Small intestine (tissue), 7 donors: Measurements from ENCODE around the gene PREP. TPM values are rescaled to one million over a fixed set of nuclear protein-coding genes. Genes with fewer than 3 reads are reported as not detected.

Source experiments
- DNase-seq, 2 donors: peaks; one replicate each; pipeline versions ENCODE4 v3.0.0 to v3.0.0-alpha.2; 2013
- FAIRE-seq: peaks from 2 replicates; lab custom pipeline; 2012; peaks lifted over from hg19 to GRCh38; lab: Jason Lieb, UNC
- H3K27ac ChIP-seq, 3 donors: one replicate each; pipeline ENCODE4 v1.5.1; 2013; ENCODE audit warnings: low read length in 2 of 3, mild to moderate bottlenecking in 2 of 3, control low read depth in 1 of 3, inconsistent platforms in 1 of 3, low read depth in 1 of 3, moderate library complexity in 1 of 3
- H3K27me3 ChIP-seq, 3 donors: one replicate each; pipeline ENCODE4 v1.6.1; 2013; ENCODE audit warnings: low read length in 3 of 3, inconsistent platforms in 1 of 3; ENCODE audit not compliant: control insufficient read depth in 3 of 3, insufficient read depth in 3 of 3
- H3K36me3 ChIP-seq, 3 donors: one replicate each; pipeline ENCODE4 v1.6.1; 2013; ENCODE audit warnings: low read length in 3 of 3, inconsistent platforms in 1 of 3, low read depth in 1 of 3, mild to moderate bottlenecking in 1 of 3, moderate library complexity in 1 of 3; ENCODE audit not compliant: control insufficient read depth in 3 of 3, insufficient read depth in 2 of 3
- H3K4me1 ChIP-seq, 3 donors: one replicate each; pipeline ENCODE4 v1.6.1; 2013; ENCODE audit warnings: low read length in 2 of 3, inconsistent platforms in 1 of 3, low read depth in 1 of 3, mild to moderate bottlenecking in 1 of 3, moderate library complexity in 1 of 3; ENCODE audit not compliant: control insufficient read depth in 3 of 3, insufficient read depth in 2 of 3
- H3K4me3 ChIP-seq, 3 donors: one replicate each; pipeline ENCODE4 v1.5.1; 2013; ENCODE audit warnings: low read length in 3 of 3, control low read depth in 1 of 3, inconsistent platforms in 1 of 3, low read depth in 1 of 3, mild to moderate bottlenecking in 1 of 3, moderate library complexity in 1 of 3
- H3K9me3 ChIP-seq, 2 donors: one replicate each; pipeline ENCODE4 v1.6.1; 2013; ENCODE audit warnings: low read depth in 1 of 2, low read length in 1 of 2; ENCODE audit not compliant: control insufficient read depth in 2 of 2, insufficient read depth in 1 of 2
- WGBS, 3 donors: extraction: QIAGEN DNeasy Blood & Tissue Kit; methylation state at CpG; one replicate each; pipeline ENCODE4 v1.1.7; 2013; 5-methylcytosine and 5-hydroxymethylcytosine counted together
- polyA plus RNA-seq, 4 donors: library from polyadenylated mRNA; stranded (reverse) in 3 of 4; unstranded in 1 of 4; fragments of 200-250 nt in 3 of 4; fragments of 120-200 nt in 1 of 4; gene quantifications; one replicate each; pipeline versions ENCODE4 v1.2.1 to v1.2.3, GENCODE V29; 2013
- donor health status: healthy with polysubstance abuse.
- donor health status: control.
- donor health status: control.
- donor health status: Bipolar disorder and iron deficiency.
- donor health status: healthy.

The PREP gene
- polyA plus RNA-seq, 4 donors, result 26.5 to 48.8 (median 42.3) TPM

DNA sequence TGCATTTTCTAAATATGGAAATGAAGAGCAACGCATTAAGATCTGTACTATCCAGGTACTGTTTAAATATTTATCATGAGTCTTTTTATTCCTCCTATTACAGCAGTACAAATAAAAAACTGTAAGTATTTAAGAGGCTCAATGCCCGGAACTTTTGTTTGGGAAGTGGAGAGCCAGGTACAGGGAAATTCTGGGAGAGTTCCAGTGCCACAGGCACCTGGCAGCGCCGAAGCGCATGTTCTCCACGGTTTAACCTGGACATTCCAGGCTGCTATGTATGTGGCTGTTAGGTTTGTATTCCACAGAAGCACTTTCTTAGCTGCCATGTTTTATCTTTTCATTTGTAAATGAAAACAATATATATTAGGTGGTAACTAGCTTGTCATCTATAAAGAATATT is 81.7 kb downstream of the PREP start:
- WGBS, 3 donors, result 82 to 95% (median 92%) methylated on average over 6 of the region's 6 CpGs
- no peaks in the 10 kb centered on the region for H3K27me3 ChIP-seq
- H3K4me1 ChIP-seq, result no peaks in the 10 kb centered on the region
- H3K27ac ChIP-seq, result no peak overlapping the region
- no peaks in the 10 kb centered on the region for H3K9me3 ChIP-seq
- DNase-seq, result no peak
- no peak overlapping the region for H3K4me3 ChIP-seq
- H3K36me3 ChIP-seq, result peaks cover 10 to 21% (median 13%) of the 10 kb centered on the region in 3 donors
- no peak for FAIRE-seq

DNA sequence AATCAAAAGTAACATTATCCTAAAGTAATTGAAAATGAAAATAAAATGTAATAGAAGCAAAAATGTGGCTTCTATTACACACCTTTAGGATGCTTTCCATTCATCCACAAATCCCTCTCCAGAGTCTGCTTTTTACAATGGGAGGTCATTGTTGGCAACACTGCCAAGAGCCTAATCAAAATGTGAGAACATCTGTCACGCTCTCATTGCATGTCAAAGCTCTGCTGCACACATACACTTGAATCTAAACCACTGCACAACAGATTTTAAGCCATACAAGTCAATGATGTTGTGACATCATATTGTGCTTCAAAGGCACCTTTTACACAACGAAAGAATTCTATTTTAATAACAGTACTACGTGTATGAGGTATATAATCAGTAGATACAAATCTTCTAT is 82.1 kb downstream of the PREP start:
- DNase-seq, result no peak
- Histone ChIP-seq H3K36me3 (peaks cover 10 to 23% (median 14%) of the 10 kb centered on the region in 3 donors), H3K27ac (no peak overlapping the region), H3K4me3 (no peak overlapping the region), H3K9me3 (no peaks in the 10 kb centered on the region), H3K4me1 (no peaks in the 10 kb centered on the region), H3K27me3 (no peaks in the 10 kb centered on the region)
- FAIRE-seq, result no peak
- 32 to 88% (median 73%) methylated on average over 3 of the region's 3 CpGs for WGBS, 3 donors

GRCh38 chr6:105320271-105320670 is 82.6 kb downstream of the PREP start:
- no peaks in the 10 kb centered on the region for H3K4me1 ChIP-seq
- 54 to 66% (median 62%) methylated on average over 1 of the region's 1 CpG for WGBS, 3 donors
- H3K9me3 ChIP-seq, result no peaks in the 10 kb centered on the region
- FAIRE-seq, result no peak
- no peak overlapping the region for H3K4me3 ChIP-seq
- H3K36me3 ChIP-seq, result peaks cover 10 to 23% (median 14%) of the 10 kb centered on the region in 3 donors
- no peak for DNase-seq
- H3K27ac ChIP-seq, result no peak overlapping the region
- H3K27me3 ChIP-seq, result no peaks in the 10 kb centered on the region

DNA sequence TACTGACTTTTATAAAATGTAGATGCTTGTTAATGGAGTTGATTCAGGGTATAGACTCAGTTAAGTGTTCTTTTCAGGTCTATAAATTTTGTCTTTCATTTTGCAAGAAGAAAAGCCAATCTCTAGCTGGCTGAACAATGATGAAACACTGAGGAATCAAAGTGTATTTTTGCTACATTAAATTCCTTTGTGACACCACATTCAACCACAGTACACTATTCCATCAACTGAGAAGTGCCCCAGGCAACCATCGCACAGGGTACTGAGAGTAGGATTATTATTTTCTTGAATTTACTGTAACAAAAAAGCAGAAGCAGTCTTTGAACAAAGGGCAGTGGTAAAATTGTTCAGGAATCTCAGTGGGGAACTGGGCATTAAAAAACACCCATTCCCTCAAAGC is 83.6 kb downstream of the PREP start:
- 91 to 100% (median 100%) methylated on average over 1 of the region's 1 CpG for WGBS, 3 donors
- no peak overlapping the region for H3K27ac ChIP-seq
- H3K27me3 ChIP-seq, result no peaks in the 10 kb centered on the region
- H3K4me1 ChIP-seq, result no peaks in the 10 kb centered on the region
- peaks cover 10 to 24% (median 17%) of the 10 kb centered on the region in 3 donors for H3K36me3 ChIP-seq
- FAIRE-seq (no peak), DNase-seq (no peak)
- no peak overlapping the region for H3K4me3 ChIP-seq
- H3K9me3 ChIP-seq, result no peaks in the 10 kb centered on the region

DNA sequence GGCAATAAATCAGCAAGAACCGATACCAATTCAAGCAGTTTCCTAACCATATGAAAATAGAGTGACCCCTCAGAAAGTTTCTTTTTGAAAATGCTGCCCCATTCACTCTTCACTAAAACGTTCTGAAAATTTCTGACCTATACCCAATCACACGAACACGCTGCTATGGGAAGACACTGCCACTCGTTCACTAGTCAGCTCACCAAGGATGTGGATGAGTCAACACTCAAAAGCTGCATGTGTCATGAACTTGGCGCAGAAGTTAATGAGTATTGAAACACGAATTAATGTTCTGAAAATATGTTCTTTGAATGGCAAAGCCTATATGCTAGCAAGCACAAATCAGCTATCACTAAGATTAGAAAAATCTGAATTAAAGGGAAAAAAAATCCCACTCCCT is 84.2 kb downstream of the PREP start:
- no peak for FAIRE-seq
- H3K9me3 ChIP-seq, result no peaks in the 10 kb centered on the region
- no peak overlapping the region for H3K27ac ChIP-seq
- WGBS, 3 donors, result 74 to 85% (median 83%) methylated on average over 7 of the region's 7 CpGs
- DNase-seq, result no peak
- no peaks in the 10 kb centered on the region for H3K27me3 ChIP-seq
- no peaks in the 10 kb centered on the region for H3K4me1 ChIP-seq
- H3K4me3 ChIP-seq, result no peak overlapping the region
- H3K36me3 ChIP-seq, result peaks cover 9 to 24% (median 20%) of the 10 kb centered on the region in 3 donors

DNA sequence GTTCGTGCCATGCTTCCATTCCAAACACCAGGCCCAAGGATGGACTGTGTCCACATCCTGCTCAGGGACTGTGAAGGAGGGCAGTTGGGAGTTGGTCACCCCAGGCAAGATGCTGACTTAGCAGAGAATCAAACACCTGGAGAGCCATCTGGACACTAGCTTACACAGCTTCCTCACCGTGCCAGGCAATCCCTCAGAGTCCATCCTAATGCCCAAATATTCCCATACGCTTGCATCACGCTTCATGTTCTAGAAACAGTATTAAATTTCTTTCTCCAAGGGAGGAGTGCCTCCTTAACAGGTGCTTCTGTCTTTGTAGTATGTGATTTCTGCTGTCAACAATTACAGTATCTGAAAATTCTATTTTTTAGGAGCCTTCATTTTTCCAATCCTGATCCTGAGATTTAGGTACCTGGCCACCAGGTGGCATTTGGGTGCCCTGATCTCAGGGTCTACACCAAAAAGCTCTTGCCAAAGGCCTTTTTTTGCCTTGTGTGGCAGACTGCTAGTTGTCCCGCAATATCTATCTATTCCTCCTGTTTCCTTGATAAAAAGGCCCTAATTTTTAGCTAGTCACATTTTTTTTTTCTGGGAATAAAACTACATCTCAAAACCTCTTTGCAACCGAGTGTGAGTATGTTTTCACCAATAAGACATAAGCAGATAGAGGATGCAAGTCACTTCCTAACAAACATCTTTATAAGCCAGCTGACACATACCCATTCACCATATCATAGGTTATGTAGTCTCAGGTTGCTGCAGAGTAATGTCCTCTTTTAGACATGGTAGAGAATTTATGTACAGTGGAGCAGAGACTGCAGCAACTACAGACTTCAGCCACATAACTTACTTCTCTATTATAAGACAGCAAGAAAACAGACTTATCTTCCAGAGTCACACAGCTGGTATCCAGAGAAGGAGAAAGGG is 85.0 kb downstream of the PREP start:
- Histone ChIP-seq H3K27me3 (no peaks in the 10 kb centered on the region), H3K36me3 (peaks cover 5 to 23% (median 23%) of the 10 kb centered on the region in 3 donors), H3K4me3 (no peak overlapping the region), H3K4me1 (no peaks in the 10 kb centered on the region), H3K27ac (no peak overlapping the region), H3K9me3 (no peaks in the 10 kb centered on the region)
- FAIRE-seq (no peak), DNase-seq (peak; percentile 11 to 22)
- 86 to 94% (median 92%) methylated on average over 6 of the region's 6 CpGs for WGBS, 3 donors

DNA sequence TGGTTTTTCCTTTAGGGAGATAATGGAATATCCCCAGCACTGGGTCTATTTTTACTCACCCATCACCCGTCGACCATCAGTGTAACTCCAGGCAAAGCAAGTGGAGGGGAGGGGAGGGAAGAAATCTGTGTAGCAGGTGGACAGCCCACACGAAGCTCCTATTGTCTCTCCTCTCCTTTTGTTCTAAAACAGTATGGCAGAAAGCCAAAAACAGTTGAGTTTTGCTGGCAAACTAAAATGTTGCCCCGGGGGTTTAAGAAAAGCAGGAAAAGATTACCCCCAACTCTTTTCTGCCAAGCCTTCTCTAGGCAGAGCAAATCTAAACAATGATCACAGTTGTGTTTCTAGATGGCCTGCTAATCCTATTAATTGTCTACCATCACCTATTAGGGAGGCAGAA is 89.7 kb downstream of the PREP start:
- DNase-seq (no peak), FAIRE-seq (no peak)
- no peaks in the 10 kb centered on the region for H3K27me3 ChIP-seq
- no peaks in the 10 kb centered on the region for H3K9me3 ChIP-seq
- 86 to 89% (median 86%) methylated on average over 4 of the region's 4 CpGs for WGBS, 3 donors
- peaks cover 4 to 29% (median 22%) of the 10 kb centered on the region in 3 donors for H3K36me3 ChIP-seq
- H3K4me3 ChIP-seq, result no peak overlapping the region
- no peak overlapping the region for H3K27ac ChIP-seq
- peaks cover 0 to 1% (median 0%) of the 10 kb centered on the region in 3 donors for H3K4me1 ChIP-seq

GRCh38 chr6:105310947-105311346 is 91.9 kb downstream of the PREP start:
- FAIRE-seq, result no peak
- peaks cover 4 to 31% (median 23%) of the 10 kb centered on the region in 3 donors for H3K36me3 ChIP-seq
- no peak overlapping the region for H3K4me3 ChIP-seq
- peak overlapping the region in 2 of 3 donors; percentile 0 to 35 for H3K27ac ChIP-seq
- H3K4me1 ChIP-seq, result peaks cover 0 to 1% (median 0%) of the 10 kb centered on the region in 3 donors
- H3K27me3 ChIP-seq, result no peaks in the 10 kb centered on the region
- 73 to 83% (median 82%) methylated on average over 3 of the region's 3 CpGs for WGBS, 3 donors
- DNase-seq, result no peak
- H3K9me3 ChIP-seq, result no peaks in the 10 kb centered on the region
